ENCODE results near the gene INTS11. TPM values are rescaled to one million over a fixed set of nuclear protein-coding genes. Genes with fewer than 3 reads are reported as not detected.

The INTS11 gene
- total and polyA plus RNA-seq, 2 experiments from 2014 or later: 102 to 161 TPM

DNA sequence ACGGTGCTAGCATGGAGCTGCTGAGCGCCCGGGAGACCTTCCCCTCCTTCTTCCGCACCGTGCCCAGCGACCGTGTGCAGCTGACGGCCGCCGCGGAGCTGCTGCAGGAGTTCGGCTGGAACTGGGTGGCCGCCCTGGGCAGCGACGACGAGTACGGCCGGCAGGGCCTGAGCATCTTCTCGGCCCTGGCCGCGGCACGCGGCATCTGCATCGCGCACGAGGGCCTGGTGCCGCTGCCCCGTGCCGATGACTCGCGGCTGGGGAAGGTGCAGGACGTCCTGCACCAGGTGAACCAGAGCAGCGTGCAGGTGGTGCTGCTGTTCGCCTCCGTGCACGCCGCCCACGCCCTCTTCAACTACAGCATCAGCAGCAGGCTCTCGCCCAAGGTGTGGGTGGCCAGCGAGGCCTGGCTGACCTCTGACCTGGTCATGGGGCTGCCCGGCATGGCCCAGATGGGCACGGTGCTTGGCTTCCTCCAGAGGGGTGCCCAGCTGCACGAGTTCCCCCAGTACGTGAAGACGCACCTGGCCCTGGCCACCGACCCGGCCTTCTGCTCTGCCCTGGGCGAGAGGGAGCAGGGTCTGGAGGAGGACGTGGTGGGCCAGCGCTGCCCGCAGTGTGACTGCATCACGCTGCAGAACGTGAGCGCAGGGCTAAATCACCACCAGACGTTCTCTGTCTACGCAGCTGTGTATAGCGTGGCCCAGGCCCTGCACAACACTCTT, 7.7 kb upstream of the INTS11 start:
- ATAC-seq (no peak), DNase-seq (ENCODE audit: low spot score) (no peak)
- peaks cover 5% of the 10 kb centered on the region; the same call in 2 of the 3 replicates for H3K36me3 Mint-ChIP-seq (ENCODE audit: low read depth)
- H3K27ac ChIP-seq (ENCODE audit: low read depth): no peak overlapping the region
- TF ChIP-seq, protein P1, sequence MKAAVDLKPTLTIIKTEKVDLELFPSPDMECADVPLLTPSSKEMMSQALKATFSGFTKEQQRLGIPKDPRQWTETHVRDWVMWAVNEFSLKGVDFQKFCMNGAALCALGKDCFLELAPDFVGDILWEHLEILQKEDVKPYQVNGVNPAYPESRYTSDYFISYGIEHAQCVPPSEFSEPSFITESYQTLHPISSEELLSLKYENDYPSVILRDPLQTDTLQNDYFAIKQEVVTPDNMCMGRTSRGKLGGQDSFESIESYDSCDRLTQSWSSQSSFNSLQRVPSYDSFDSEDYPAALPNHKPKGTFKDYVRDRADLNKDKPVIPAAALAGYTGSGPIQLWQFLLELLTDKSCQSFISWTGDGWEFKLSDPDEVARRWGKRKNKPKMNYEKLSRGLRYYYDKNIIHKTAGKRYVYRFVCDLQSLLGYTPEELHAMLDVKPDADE (IDR thresholded peaks at IDR 0.05): no peak
- no peak for TF ChIP-seq JUNB (IDR thresholded peaks at IDR 0.05; ENCODE audit: unreplicated experiment)
- no peaks in the 10 kb centered on the region for H3K79me2 ChIP-seq (replicated peaks; ENCODE audit: insufficient read depth)
- H3F3A ChIP-seq (replicated peaks; ENCODE audit: low read depth): peaks cover 18% of the 10 kb centered on the region; the same call in 1 of the 2 replicates
- no peaks in the 10 kb centered on the region for H4K20me1 ChIP-seq (replicated peaks; ENCODE audit: insufficient read depth)
- H3K4me2 ChIP-seq: no peak overlapping the region
- no peaks in the 10 kb centered on the region for H3K36me3 ChIP-seq (ENCODE audit: insufficient read depth)
- H3K27me3 Mint-ChIP-seq (ENCODE audit: insufficient read depth, low read depth, poor library complexity): peaks cover 10% of the 10 kb centered on the region
- no peak overlapping the region for H3K27ac Mint-ChIP-seq
- H3K9me3 Mint-ChIP-seq: no peaks in the 10 kb centered on the region
- no peaks in the 10 kb centered on the region for H3K4me1 Mint-ChIP-seq
- no peak overlapping the region for H3K4me3 ChIP-seq
- no peaks in the 10 kb centered on the region for H3K9me2 ChIP-seq (ENCODE audit: insufficient read depth)
- H3K4me3 Mint-ChIP-seq: no peak overlapping the region
- no peak overlapping the region for H2AFZ ChIP-seq
- H3K27me3 ChIP-seq (ENCODE audit: insufficient read depth): no peaks in the 10 kb centered on the region
- no peaks in the 10 kb centered on the region for H3K4me1 ChIP-seq (ENCODE audit: insufficient read depth)

DNA sequence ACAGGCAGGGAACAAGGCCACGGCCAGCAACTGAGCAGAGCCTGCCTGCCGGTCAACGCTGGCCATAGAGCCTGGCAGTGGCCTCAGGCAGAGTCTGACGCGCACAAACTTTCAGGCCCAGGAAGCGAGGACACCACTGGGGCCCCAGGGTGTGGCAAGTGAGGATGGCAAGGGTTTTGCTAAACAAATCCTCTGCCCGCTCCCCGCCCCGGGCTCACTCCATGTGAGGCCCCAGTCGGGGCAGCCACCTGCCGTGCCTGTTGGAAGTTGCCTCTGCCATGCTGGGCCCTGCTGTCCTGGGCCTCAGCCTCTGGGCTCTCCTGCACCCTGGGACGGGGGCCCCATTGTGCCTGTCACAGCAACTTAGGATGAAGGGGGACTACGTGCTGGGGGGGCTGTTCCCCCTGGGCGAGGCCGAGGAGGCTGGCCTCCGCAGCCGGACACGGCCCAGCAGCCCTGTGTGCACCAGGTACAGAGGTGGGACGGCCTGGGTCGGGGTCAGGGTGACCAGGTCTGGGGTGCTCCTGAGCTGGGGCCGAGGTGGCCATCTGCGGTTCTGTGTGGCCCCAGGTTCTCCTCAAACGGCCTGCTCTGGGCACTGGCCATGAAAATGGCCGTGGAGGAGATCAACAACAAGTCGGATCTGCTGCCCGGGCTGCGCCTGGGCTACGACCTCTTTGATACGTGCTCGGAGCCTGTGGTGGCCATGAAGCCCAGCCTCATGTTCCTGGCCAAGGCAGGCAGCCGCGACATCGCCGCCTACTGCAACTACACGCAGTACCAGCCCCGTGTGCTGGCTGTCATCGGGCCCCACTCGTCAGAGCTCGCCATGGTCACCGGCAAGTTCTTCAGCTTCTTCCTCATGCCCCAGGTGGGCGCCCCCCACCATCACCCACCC, 6.9 kb upstream of the INTS11 start, which contains the start of gene TAS1R3:
TSS of gene TAS1R3 (plus strand) at position 213 of the 898 bp plus-strand sequence. CDS start at position 279, 66 bp downstream.
- Mint-ChIP-seq H3K4me3 (no peak within 1 kb of the TSS), H3K4me1 (no peaks in the 10 kb centered on the region), H3K9me3 (no peaks in the 10 kb centered on the region), H3K36me3 (ENCODE audit: low read depth) (peaks cover 5% of the 10 kb centered on the region; the same call in 2 of the 3 replicates), H3K27ac (no peak within 1 kb of the TSS), H3K27me3 (ENCODE audit: insufficient read depth, low read depth, poor library complexity) (peaks cover 11% of the 10 kb centered on the region)
- H3K4me1 ChIP-seq (ENCODE audit: insufficient read depth): no peaks in the 10 kb centered on the region
- no peaks in the 10 kb centered on the region for H3K27me3 ChIP-seq (ENCODE audit: insufficient read depth)
- no peak; the same call in 2 of the 3 replicates for ATAC-seq
- H3K4me2 ChIP-seq: no peak within 1 kb of the TSS
- no peaks in the 10 kb centered on the region for H3K9me2 ChIP-seq (ENCODE audit: insufficient read depth)
- H3K79me2 ChIP-seq (replicated peaks; ENCODE audit: insufficient read depth): no peaks in the 10 kb centered on the region
- peaks cover 18% of the 10 kb centered on the region; the same call in 1 of the 2 replicates for H3F3A ChIP-seq (replicated peaks; ENCODE audit: low read depth)
- no peak within 1 kb of the TSS for H2AFZ ChIP-seq
- no peak within 1 kb of the TSS for H3K4me3 ChIP-seq
- no peak within 1 kb of the TSS for H3K27ac ChIP-seq (ENCODE audit: low read depth)
- H4K20me1 ChIP-seq (replicated peaks; ENCODE audit: insufficient read depth): no peaks in the 10 kb centered on the region
- H3K36me3 ChIP-seq (ENCODE audit: insufficient read depth): no peaks in the 10 kb centered on the region
- no peak for DNase-seq (ENCODE audit: low spot score)
- TF ChIP-seq CREB1 (CRISPR knock-in tag; IDR thresholded peaks at IDR 0.05; ENCODE audit: low read depth) (no peak), NANOG (IDR thresholded peaks at IDR 0.05; ENCODE audit: borderline replicate concordance) (no peak), STAT1 (IDR thresholded peaks at IDR 0.05; ENCODE audit: unreplicated experiment) (no peak), ZNF331 (CRISPR knock-in tag; IDR thresholded peaks at IDR 0.05; ENCODE audit: low read depth) (no peak), JUNB (IDR thresholded peaks at IDR 0.05; ENCODE audit: unreplicated experiment) (no peak), EZH2 (IDR thresholded peaks at IDR 0.05; ENCODE audit: low read depth, unreplicated experiment) (no peak), POLR2AphosphoS5 (IDR thresholded peaks at IDR 0.05; ENCODE audit: low read depth) (no peak), EZH2phosphoT487 (IDR thresholded peaks at IDR 0.05; ENCODE audit: unreplicated experiment) (no peak), ZNF114 (CRISPR knock-in tag; IDR thresholded peaks at IDR 0.05) (no peak)
- TF ChIP-seq, protein P1 (IDR thresholded peaks at IDR 0.05): no peak
- TF ChIP-seq, protein P2, sequence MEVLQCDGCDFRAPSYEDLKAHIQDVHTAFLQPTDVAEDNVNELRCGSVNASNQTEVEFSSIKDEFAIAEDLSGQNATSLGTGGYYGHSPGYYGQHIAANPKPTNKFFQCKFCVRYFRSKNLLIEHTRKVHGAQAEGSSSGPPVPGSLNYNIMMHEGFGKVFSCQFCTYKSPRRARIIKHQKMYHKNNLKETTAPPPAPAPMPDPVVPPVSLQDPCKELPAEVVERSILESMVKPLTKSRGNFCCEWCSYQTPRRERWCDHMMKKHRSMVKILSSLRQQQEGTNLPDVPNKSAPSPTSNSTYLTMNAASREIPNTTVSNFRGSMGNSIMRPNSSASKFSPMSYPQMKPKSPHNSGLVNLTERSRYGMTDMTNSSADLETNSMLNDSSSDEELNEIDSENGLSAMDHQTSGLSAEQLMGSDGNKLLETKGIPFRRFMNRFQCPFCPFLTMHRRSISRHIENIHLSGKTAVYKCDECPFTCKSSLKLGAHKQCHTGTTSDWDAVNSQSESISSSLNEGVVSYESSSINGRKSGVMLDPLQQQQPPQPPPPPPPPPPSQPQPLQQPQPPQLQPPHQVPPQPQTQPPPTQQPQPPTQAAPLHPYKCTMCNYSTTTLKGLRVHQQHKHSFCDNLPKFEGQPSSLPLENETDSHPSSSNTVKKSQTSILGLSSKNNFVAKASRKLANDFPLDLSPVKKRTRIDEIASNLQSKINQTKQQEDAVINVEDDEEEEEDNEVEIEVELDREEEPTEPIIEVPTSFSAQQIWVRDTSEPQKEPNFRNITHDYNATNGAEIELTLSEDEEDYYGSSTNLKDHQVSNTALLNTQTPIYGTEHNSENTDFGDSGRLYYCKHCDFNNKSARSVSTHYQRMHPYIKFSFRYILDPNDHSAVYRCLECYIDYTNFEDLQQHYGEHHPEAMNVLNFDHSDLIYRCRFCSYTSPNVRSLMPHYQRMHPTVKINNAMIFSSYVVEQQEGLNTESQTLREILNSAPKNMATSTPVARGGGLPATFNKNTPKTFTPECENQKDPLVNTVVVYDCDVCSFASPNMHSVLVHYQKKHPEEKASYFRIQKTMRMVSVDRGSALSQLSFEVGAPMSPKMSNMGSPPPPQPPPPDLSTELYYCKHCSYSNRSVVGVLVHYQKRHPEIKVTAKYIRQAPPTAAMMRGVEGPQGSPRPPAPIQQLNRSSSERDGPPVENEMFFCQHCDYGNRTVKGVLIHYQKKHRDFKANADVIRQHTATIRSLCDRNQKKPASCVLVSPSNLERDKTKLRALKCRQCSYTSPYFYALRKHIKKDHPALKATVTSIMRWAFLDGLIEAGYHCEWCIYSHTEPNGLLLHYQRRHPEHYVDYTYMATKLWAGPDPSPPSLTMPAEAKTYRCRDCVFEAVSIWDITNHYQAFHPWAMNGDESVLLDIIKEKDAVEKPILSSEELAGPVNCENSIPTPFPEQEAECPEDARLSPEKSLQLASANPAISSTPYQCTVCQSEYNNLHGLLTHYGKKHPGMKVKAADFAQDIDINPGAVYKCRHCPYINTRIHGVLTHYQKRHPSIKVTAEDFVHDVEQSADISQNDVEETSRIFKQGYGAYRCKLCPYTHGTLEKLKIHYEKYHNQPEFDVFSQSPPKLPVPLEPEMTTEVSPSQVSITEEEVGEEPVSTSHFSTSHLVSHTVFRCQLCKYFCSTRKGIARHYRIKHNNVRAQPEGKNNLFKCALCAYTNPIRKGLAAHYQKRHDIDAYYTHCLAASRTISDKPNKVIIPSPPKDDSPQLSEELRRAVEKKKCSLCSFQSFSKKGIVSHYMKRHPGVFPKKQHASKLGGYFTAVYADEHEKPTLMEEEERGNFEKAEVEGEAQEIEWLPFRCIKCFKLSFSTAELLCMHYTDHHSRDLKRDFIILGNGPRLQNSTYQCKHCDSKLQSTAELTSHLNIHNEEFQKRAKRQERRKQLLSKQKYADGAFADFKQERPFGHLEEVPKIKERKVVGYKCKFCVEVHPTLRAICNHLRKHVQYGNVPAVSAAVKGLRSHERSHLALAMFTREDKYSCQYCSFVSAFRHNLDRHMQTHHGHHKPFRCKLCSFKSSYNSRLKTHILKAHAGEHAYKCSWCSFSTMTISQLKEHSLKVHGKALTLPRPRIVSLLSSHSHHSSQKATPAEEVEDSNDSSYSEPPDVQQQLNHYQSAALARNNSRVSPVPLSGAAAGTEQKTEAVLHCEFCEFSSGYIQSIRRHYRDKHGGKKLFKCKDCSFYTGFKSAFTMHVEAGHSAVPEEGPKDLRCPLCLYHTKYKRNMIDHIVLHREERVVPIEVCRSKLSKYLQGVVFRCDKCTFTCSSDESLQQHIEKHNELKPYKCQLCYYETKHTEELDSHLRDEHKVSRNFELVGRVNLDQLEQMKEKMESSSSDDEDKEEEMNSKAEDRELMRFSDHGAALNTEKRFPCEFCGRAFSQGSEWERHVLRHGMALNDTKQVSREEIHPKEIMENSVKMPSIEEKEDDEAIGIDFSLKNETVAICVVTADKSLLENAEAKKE (CRISPR knock-in tag; IDR thresholded peaks at IDR 0.05): no peak

Data from GM23338 (cell line).